Stimulated activated CD4-positive, alpha-beta T cell treated with anti-CD3 and anti-CD28 coated beads, Interleukin-4, amount 100 ng/mL, for 24 hours (primary cell): ENCODE data around the gene RNU1-1.
A peak's percentile ranks its signal among the peaks of the same experiment; 100 is the strongest.
"Not testable (repeated sequence)": the region's sequence is repeated elsewhere in the genome, so short reads cannot be mapped to it uniquely, and the experiment has no call there.

Experiments
- DNase-seq: peaks from one replicate; pipeline ENCODE4 v3.0.0-alpha.2; 2020

RNU1-1 gene

GRCh38 chr1:16521288-16521583, 7.2 kb upstream of the RNU1-1 start:
- DNase-seq: no peak

GRCh38 chr1:16520435-16521287, 6.6 kb upstream of the RNU1-1 start:
- not testable (repeated sequence) for DNase-seq

GRCh38 chr1:16519255-16519951, 5.3 kb upstream of the RNU1-1 start:
- DNase-seq: not testable (repeated sequence)

GRCh38 chr1:16518913-16519254, 4.8 kb upstream of the RNU1-1 start:
- DNase-seq: not testable (repeated sequence)

- DNase-seq: not testable (repeated sequence)
Observed at GRCh38 chr1:16516694-16517410, 2.8 kb upstream of the RNU1-1 start.

GRCh38 chr1:16513412-16514106, 526 bp downstream of the RNU1-1 start:
- peak; percentile 85 for DNase-seq

- peak; percentile 52 for DNase-seq
Observed at GRCh38 chr1:16512624-16513411, 1.3 kb downstream of the RNU1-1 start.

- not testable (repeated sequence) for DNase-seq
Observed at GRCh38 chr1:16511926-16512325, 2.2 kb downstream of the RNU1-1 start.

- peak; percentile 18 for DNase-seq
Observed at GRCh38 chr1:16508861-16509445, 5.1 kb downstream of the RNU1-1 start.

- DNase-seq: not testable (repeated sequence)
Observed at GRCh38 chr1:16506364-16507136, 7.5 kb downstream of the RNU1-1 start.

GRCh38 chr1:16505870-16506269, 8.2 kb downstream of the RNU1-1 start:
- not testable (repeated sequence) for DNase-seq

- DNase-seq: no peak
Observed at GRCh38 chr1:16503494-16503893, 10.6 kb downstream of the RNU1-1 start.

GRCh38 chr1:16501446-16501845, 12.6 kb downstream of the RNU1-1 start:
- not testable (repeated sequence) for DNase-seq

- DNase-seq: not testable (repeated sequence)
Observed at GRCh38 chr1:16500975-16501374, 13.1 kb downstream of the RNU1-1 start.

GRCh38 chr1:16500466-16500865, 13.6 kb downstream of the RNU1-1 start:
- not testable (repeated sequence) for DNase-seq

- DNase-seq: peak; percentile 81
Observed at GRCh38 chr1:16498573-16499413, 15.3 kb downstream of the RNU1-1 start.

GRCh38 chr1:16498047-16498446, 16.0 kb downstream of the RNU1-1 start:
- not testable (repeated sequence) for DNase-seq

- DNase-seq: not testable (repeated sequence)
Observed at GRCh38 chr1:16497474-16497904, 16.6 kb downstream of the RNU1-1 start.

- not testable (repeated sequence) for DNase-seq
Observed at GRCh38 chr1:16493731-16494130, 20.4 kb downstream of the RNU1-1 start.

- not testable (repeated sequence) for DNase-seq
Observed at GRCh38 chr1:16492937-16493336, 21.1 kb downstream of the RNU1-1 start.
